ENCODE data around the gene PKHD1. TPM values are rescaled to one million over a fixed set of nuclear protein-coding genes. Genes with fewer than 3 reads are reported as not detected.

PKHD1 gene
- polyA plus RNA-seq, 10 donors: 2.1 to 6.8 (median 4.2) TPM

DNA sequence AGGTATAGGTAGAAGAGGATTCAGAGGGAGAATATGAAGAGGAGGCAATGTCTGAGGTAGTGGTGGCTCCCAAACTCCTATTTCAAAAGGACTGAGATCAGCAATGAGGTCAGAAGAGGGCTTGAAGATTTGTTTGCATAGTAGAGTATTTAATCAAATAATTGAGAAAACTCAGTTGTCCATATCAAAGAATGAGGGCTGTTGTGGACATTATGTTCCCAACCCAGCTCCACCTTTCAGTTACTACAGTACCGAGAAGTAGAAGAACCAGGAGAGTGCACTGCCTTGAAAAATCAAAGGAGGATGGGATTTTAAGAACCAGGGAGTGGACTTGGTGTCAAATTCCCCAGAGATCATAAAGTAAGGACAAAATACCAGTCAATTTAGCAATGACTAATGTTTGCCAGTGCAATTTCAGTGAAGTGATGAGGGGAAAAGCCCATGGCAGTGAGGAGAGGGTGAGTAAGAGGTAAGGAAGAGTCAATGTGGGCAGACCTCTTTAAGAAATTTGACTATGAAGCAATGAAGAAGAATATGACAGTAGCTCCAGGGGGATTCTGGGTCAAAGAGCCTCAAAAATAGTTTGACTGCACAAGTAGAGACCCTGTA is 382.4 kb downstream of the PKHD1 start:
- DNase-seq: no peak

- no peak for DNase-seq
These were observed 384.6 kb downstream of the PKHD1 start for GRCh38 chr6:51702851-51703250.

DNA sequence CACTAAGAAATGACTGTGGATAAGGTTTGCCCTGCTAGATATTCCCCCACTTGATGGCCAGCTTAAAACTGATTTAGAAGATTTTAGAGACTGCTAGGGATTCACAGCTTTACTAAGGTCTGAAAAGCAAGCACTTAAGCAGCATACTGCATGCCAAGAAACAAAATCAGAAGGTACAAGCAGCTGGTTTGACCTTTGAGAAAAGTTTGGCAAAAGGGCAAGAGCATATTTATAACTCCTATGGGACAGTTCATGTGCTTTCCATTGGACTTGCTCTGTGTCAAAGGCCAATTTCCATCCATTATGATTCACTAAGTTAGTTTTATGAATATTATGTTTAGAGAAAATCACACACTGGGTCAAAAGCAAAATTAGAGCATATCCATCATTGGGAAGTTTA is 402.8 kb downstream of the PKHD1 start:
- DNase-seq: peak; percentile 4 to 37 (median 16)

DNA sequence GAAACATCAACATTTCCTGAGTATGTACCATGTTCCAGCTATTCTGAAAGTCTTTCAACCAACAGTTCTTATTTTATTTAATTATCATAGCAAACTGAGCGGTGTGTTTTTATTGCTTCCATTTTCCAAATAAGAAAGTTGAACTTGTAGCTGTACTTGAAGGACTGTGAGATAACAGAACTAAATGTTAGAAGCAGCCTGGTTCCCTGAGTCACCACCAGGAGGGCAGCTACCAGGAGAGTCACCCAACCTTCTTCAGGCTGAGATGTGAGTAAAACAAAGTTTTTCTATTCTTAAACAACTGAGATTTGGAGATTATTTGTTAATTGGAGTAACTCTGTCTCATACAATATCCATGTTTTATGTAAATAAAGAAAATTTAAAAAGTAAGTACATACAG is 403.4 kb downstream of the PKHD1 start:
- DNase-seq: no peak

DNA sequence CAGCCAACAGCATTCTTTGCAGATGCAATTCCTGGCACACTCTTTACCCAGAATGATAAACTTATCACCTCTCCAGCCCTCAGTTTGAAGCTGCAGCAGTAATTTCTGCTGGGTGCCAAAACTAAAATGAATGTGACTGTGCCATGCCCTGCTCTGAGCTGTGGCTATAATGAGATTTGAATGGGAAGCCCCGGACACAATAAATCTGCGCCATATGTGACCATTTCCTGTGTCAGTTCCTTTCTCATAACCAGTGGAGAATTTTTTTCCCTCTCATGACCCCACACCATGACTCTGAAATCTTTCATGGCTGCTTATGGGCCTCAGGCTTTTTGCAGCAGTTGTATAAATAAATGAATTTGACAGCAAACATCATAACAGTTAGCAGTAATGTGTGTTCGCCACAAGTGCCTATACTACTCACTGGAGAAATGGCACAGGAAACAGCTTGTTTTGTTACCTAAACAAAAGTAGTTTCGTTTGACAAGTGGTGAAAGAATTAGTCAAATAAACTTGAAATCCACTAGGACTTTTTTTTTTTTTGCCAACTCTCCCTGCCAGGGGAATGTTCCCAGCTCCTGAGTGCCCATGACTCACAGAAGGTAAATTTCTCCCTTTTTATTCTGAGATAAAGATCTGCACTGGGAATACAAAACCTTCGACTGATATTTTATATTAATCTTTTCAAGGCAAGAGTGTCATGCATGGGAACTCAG is 408.4 kb downstream of the PKHD1 start:
- no peak for DNase-seq

DNA sequence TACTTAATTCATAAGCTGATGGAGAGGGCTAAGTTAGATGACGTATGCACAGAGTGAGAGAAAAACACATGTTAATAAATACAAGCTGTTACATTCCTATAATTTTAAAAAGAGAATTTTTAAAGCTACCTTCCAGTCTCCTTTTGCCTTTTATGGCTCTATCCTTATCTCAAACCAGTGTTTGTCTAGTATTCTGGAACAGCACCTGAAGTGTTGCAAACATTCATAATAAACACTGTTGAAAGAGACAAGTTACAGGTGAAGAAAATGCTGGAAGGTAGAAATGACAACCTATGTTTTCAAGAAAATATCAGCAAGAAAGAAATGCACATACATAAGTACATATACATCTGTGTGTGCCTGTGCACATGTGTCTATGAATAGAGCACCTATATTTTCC is 409.1 kb downstream of the PKHD1 start:
- no peak for DNase-seq

- no peak for DNase-seq
These were observed 411.5 kb downstream of the PKHD1 start for GRCh38 chr6:51675922-51676275.

GRCh38 chr6:51675020-51675921 is 412.1 kb downstream of the PKHD1 start:
- DNase-seq: no peak

DNA sequence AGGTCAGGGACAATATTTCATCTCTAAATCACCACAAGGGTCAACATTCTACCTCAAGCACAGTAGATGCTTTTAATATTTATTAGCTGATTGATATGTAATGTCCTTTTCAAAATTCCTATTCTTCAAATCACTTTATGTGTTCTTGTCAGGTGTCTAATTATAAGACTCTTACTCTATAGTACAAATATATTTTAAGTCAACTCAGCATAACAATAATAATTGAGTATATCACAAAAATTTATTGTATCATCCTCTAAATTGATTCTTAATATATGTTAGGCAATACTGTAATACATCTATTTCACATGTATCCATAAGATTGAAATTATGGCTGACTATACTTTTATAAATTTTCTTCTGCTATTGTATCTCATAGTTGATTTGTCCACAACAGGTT is 423.9 kb downstream of the PKHD1 start:
- no peak for DNase-seq

GRCh38 chr6:51660767-51661166 is 426.6 kb downstream of the PKHD1 start:
- no peak for DNase-seq

DNA sequence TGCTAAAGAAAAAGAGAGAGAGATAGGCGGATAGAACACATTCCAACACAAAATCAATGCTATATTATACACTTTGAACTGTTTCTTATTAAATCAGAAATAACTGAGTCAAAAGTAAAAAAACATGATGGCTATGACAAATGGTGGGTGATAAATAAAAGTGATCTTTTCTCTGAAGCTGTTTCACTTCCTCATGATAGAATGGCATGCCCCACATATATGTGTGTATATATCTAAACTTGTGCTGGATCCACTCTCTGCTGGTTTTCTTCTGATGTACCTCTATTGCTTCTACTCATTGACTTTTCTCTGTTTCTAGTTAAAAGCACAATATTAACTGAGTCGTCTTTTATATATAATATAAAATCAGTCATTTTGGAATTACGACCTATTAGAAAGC is 429.9 kb downstream of the PKHD1 start:
- no peak for DNase-seq

- no peak for DNase-seq
These were observed 431.9 kb downstream of the PKHD1 start for GRCh38 chr6:51655517-51655916.

- no peak for DNase-seq
These were observed 432.8 kb downstream of the PKHD1 start for GRCh38 chr6:51654647-51655046.

GRCh38 chr6:51651132-51651817 is 436.1 kb downstream of the PKHD1 start:
- no peak for DNase-seq

DNA sequence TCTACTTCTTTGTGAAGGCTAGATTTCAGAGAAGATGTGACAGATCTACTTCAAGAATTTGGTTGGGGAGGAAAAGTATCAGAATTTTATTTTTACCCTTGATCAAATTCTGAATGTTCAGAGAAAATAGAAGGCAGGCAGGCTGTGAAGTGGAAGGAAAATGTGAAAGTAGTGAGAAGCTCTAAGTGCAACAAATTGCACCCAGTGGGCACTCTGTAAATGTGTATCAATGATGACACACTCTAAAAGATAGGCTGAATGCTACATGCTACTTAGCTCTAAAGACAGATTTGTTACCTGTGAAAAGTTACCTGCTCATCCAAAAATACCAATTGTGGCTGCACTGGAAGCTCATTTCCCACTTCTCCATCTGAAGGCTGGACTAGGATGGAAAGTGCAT is 438.6 kb downstream of the PKHD1 start:
- DNase-seq: no peak

DNA sequence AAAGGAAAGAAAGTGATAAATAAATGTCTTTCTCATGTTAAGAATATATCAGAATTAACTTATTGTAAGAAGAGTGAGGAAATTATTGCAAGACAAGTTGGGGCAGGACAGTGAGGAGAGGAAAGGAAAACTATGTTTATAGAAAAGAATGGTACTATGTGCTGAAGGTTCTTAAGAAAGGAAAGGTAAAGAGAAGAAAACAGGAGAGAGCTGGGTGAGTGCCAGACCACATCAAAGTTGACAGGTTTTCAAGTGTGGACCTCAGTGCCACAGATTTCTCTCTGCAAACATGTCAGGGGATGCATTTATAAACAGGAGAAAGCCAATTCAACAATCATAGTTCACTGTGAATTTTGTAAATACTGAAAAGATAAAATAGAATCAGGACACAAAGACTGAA is 439.2 kb downstream of the PKHD1 start:
- no peak for DNase-seq

DNA sequence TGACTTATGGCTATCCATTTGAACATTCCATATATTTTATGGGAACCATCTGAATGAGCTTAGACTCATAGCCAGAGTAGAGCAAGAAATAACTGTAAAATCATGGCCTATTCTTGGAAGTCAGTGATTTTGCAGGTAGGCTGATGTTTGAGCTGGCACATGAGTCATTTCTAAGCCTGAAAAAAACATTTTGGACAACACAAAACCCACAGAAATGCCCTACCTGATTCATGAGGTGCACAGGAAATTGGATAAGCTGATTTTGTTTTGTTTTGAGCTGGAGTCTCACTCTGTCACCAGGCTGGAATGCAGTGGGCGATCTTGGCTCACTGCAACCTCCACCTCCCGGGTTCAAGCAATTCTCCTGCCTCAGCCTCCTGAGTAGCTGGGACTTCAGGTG is 443.0 kb downstream of the PKHD1 start:
- DNase-seq: no peak

DNA sequence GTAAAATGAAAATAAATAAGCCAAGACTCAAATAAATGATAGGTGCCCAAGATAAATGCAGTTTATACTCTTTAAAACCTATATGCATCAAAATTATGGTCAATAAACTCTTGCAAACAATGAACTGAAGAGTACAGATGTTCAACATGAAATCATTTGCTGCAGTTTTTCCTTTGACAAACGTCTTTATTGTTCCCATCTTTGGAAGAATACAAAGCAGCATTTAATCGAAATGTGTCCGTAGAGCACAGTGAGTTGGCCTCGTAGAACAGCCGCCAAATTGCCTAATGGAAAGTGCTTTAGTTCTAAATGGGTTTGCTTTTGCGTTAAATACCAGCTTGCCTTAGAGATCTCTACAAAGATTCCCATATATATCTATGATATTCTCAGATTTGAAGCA is 447.4 kb downstream of the PKHD1 start:
- no peak for DNase-seq

- no peak for DNase-seq
These were observed 454.0 kb downstream of the PKHD1 start for GRCh38 chr6:51633424-51633823.

GRCh38 chr6:51630011-51630410 is 457.4 kb downstream of the PKHD1 start:
- no peak for DNase-seq

- no peak for DNase-seq
These were observed 461.0 kb downstream of the PKHD1 start for GRCh38 chr6:51626391-51626790.

GRCh38 chr6:51625566-51625965 is 461.8 kb downstream of the PKHD1 start:
- DNase-seq: no peak
